KMS-11 (cell line): ENCODE measurements around the gene SIPA1.
A peak's percentile ranks its signal among the peaks of the same experiment; 100 is the strongest.
"Not testable (repeated sequence)": the region's sequence is repeated elsewhere in the genome, so short reads cannot be mapped to it uniquely, and the experiment has no call there.

Source experiments
- H2AFZ ChIP-seq: fragments of 200-600 bp; sonication (generic); 2 replicates; pipeline ENCODE4 v1.6.1; 2016; ENCODE audit warnings: antibody characterized with exemption, mixed run types, low read depth
- H3K27ac ChIP-seq: fragments of 200-600 bp; sonication (generic); 2 replicates; pipeline ENCODE4 v1.6.1; 2016; ENCODE audit warnings: mild to moderate bottlenecking, mixed run types
- H3K27me3 ChIP-seq: fragments of 200-600 bp; sonication (generic); 2 replicates; pipeline ENCODE4 v1.6.1; 2017; ENCODE audit warnings: mild to moderate bottlenecking, low read depth, mixed run types, moderate library complexity; ENCODE audit not compliant: insufficient read depth
- H3K36me3 ChIP-seq: fragments of 200-600 bp; sonication (generic); 2 replicates; pipeline ENCODE4 v1.6.1; 2017; ENCODE audit warnings: mild to moderate bottlenecking, mixed run types; ENCODE audit not compliant: insufficient read depth
- H3K4me1 ChIP-seq: fragments of 200-600 bp; sonication (generic); 2 replicates; pipeline ENCODE4 v1.6.1; 2016; ENCODE audit warnings: mild to moderate bottlenecking, low read depth, mixed run types; ENCODE audit not compliant: poor library complexity, severe bottlenecking
- H3K4me2 ChIP-seq: fragments of 200-600 bp; sonication (generic); 2 replicates; pipeline ENCODE4 v1.7.0; 2016; ENCODE audit warnings: mild to moderate bottlenecking, mixed run types
- H3K4me3 ChIP-seq: fragments of 200-600 bp; sonication (generic); IDR thresholded peaks from 2 replicates; pipeline ENCODE4 v1.6.1; 2017; ENCODE audit warnings: low read depth, low read length, mixed read lengths; ENCODE audit not compliant: insufficient read depth
- H3K79me2 ChIP-seq: fragments of 200-600 bp; sonication (generic); 2 replicates; pipeline ENCODE4 v1.6.1; 2016; ENCODE audit warnings: low read depth, mixed run types; ENCODE audit not compliant: insufficient read depth
- H3K9ac ChIP-seq: fragments of 200-600 bp; sonication (generic); 2 replicates; pipeline ENCODE4 v1.6.1; 2016; ENCODE audit warnings: mild to moderate bottlenecking, mixed run types
- H4K20me1 ChIP-seq: fragments of 200-600 bp; sonication (generic); 2 replicates; pipeline ENCODE4 v1.6.1; 2016; ENCODE audit warnings: mild to moderate bottlenecking, mixed run types; ENCODE audit not compliant: insufficient read depth
- TF ChIP-seq, protein P1 (sequence below): fragments of 200-600 bp; sonication (generic); conservative IDR thresholded peaks from 2 replicates; pipeline ENCODE4 v1.6.1; 2017; ENCODE audit warnings: low read depth, mild to moderate bottlenecking, antibody characterized with exemption, low read length, moderate library complexity, mixed read lengths

SIPA1 gene

DNA sequence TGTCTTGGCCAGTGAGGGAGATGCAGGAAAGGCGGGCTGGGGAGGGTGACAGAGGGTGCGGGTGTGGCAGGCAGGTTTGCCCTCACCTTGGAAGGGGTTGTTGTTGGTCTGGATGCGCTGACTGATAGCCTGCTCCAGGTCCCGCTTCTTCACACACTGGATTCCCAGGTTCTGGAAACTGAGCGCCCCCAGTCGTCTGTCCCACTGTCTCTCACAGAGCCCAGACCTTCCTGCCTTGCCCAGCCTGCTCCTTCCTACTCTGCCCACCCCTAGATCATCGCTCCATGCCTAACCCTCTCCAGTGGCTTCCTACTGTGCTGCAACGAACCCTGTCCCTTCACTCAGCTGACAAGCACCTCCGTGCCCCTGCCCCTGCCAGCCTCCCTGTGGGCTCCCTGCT is 22.1 kb downstream of the SIPA1 start:
- TF ChIP-seq, protein P1, sequence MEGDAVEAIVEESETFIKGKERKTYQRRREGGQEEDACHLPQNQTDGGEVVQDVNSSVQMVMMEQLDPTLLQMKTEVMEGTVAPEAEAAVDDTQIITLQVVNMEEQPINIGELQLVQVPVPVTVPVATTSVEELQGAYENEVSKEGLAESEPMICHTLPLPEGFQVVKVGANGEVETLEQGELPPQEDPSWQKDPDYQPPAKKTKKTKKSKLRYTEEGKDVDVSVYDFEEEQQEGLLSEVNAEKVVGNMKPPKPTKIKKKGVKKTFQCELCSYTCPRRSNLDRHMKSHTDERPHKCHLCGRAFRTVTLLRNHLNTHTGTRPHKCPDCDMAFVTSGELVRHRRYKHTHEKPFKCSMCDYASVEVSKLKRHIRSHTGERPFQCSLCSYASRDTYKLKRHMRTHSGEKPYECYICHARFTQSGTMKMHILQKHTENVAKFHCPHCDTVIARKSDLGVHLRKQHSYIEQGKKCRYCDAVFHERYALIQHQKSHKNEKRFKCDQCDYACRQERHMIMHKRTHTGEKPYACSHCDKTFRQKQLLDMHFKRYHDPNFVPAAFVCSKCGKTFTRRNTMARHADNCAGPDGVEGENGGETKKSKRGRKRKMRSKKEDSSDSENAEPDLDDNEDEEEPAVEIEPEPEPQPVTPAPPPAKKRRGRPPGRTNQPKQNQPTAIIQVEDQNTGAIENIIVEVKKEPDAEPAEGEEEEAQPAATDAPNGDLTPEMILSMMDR = no peak
- H3K27me3 ChIP-seq = no peaks in the 10 kb centered on the region
- no peak overlapping the region for H3K27ac ChIP-seq
- H3K9ac ChIP-seq = no peak overlapping the region
- H3K36me3 ChIP-seq = peaks cover 3% of the 10 kb centered on the region; the same call in 1 of the 2 replicates
- no peak overlapping the region for H2AFZ ChIP-seq
- H4K20me1 ChIP-seq = no peaks in the 10 kb centered on the region
- H3K4me2 ChIP-seq = no peak overlapping the region
- peaks cover 16% of the 10 kb centered on the region for H3K79me2 ChIP-seq
- peaks cover 17% of the 10 kb centered on the region for H3K4me1 ChIP-seq
- H3K4me3 ChIP-seq = no peak overlapping the region

- not testable (repeated sequence) for H4K20me1 ChIP-seq, H3K27ac ChIP-seq, H3K27me3 ChIP-seq, H2AFZ ChIP-seq, H3K36me3 ChIP-seq, H3K4me2 ChIP-seq, H3K9ac ChIP-seq, H3K4me3 ChIP-seq
- Histone ChIP-seq H3K79me2 (peaks cover 16% of the 10 kb centered on the region), H3K4me1 (peaks cover 17% of the 10 kb centered on the region)
These were observed 23.0 kb downstream of the SIPA1 start for GRCh38 chr11:65660908-65661307.

GRCh38 chr11:65661599-65662246 is 23.8 kb downstream of the SIPA1 start:
- Histone ChIP-seq H2AFZ (no peak overlapping the region; the same call in 1 of the 2 replicates), H3K4me1 (peaks cover 17% of the 10 kb centered on the region), H3K4me3 (no peak overlapping the region), H4K20me1 (no peaks in the 10 kb centered on the region), H3K79me2 (peaks cover 16% of the 10 kb centered on the region), H3K27me3 (no peaks in the 10 kb centered on the region), H3K4me2 (peak overlapping the region; percentile 94), H3K27ac (peak overlapping the region; percentile 89; the same call in 1 of the 2 replicates), H3K9ac (peak overlapping the region; percentile 70), H3K36me3 (peaks cover 3% of the 10 kb centered on the region; the same call in 1 of the 2 replicates)
- TF ChIP-seq, protein P1 = no peak

- peaks cover 16% of the 10 kb centered on the region for H3K79me2 ChIP-seq
- H2AFZ ChIP-seq = peak overlapping the region; percentile 89
- no peak overlapping the region for H3K4me3 ChIP-seq
- no peaks in the 10 kb centered on the region for H4K20me1 ChIP-seq
- peak overlapping the region; percentile 89 for H3K27ac ChIP-seq
- peaks cover 3% of the 10 kb centered on the region; the same call in 1 of the 2 replicates for H3K36me3 ChIP-seq
- H3K9ac ChIP-seq = peak overlapping the region; percentile 70
- peaks cover 17% of the 10 kb centered on the region for H3K4me1 ChIP-seq
- no peaks in the 10 kb centered on the region for H3K27me3 ChIP-seq
- peak overlapping the region; percentile 94 for H3K4me2 ChIP-seq
- TF ChIP-seq, protein P1 = no peak
These were observed 24.4 kb downstream of the SIPA1 start for GRCh38 chr11:65662247-65662798.
